ENCODE results near the gene SYNE1. TPM values are rescaled to one million over a fixed set of nuclear protein-coding genes. Genes with fewer than 3 reads are reported as not detected.
"Not testable (repeated sequence)": the region's sequence is repeated elsewhere in the genome, so short reads cannot be mapped to it uniquely, and the experiment has no call there.

The SYNE1 gene
- total and polyA plus RNA-seq, 10 of the 15 experiments (the other 5 are each of a cell fraction or from before 2014, with no cell fraction given): 2.3 to 28.7 (median 14.1) TPM

DNA sequence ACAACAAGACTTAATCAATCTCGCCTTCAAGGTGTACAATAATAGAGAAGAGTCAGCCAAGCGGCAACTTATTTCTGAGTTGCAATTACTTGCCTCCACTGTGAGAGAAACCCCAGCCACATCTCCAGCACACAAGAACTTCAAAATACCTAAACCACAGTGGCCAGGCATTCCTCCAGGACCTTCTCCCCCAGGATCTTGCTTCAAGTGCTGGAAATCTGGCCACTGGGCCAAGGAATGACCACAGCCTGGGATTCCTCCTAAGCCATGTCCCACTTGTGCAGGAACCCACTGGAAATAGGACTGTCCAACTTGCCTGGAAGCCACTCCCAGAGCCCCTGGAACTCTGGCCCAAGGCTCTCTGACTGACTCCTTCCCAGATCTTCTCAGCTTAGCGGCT lies 144.9 kb downstream of the SYNE1 start:
- intact Hi-C loops (cut with micrococcal nuclease; ENCODE audit: unreplicated experiment); in situ Hi-C loops (cut with MboI); POLR2A ChIA-PET; CTCF ChIA-PET; ATAC-seq; H3K36me3 ChIP-seq (ENCODE audit: control insufficient read depth in 2 of 2, insufficient read depth in 2 of 2, low read length in 1 of 2); BruUV-seq (replicated peaks); DNase-seq (ENCODE audit: low read depth, low spot score); H3K27ac ChIP-seq (ENCODE audit: control insufficient read depth, insufficient read depth); RAD21 ChIA-PET (ENCODE audit: unreplicated experiment); H3K9ac ChIP-seq (ENCODE audit: control insufficient read depth, insufficient read depth, low read length); H2AFZ ChIP-seq (ENCODE audit: control insufficient read depth, low read depth, low read length); H3K4me1 ChIP-seq (ENCODE audit: control insufficient read depth, insufficient read depth, low read length); FAIRE-seq; H3K27me3 ChIP-seq (replicated peaks in 1 of 2; ENCODE audit: control insufficient read depth in 2 of 2, insufficient read depth in 2 of 2, low read length in 1 of 2); H3K4me3 ChIP-seq; H3K4me2 ChIP-seq (ENCODE audit: control insufficient read depth, insufficient read depth); H3K79me2 ChIP-seq (ENCODE audit: control insufficient read depth, insufficient read depth, low read length); H3K9me3 ChIP-seq (replicated peaks; ENCODE audit: control insufficient read depth, insufficient read depth, low read length); H4K20me1 ChIP-seq (ENCODE audit: control insufficient read depth, insufficient read depth); SMC1A ChIA-PET (ENCODE audit: uncharacterized antibody, unreplicated experiment): not testable (repeated sequence)
- WGBS (ENCODE audit: insufficient coverage, insufficient replicate concordance, low lambda C conversion rate, missing lambda C conversion rate): 58% methylated on average over 3 of the region's 3 CpGs

DNA sequence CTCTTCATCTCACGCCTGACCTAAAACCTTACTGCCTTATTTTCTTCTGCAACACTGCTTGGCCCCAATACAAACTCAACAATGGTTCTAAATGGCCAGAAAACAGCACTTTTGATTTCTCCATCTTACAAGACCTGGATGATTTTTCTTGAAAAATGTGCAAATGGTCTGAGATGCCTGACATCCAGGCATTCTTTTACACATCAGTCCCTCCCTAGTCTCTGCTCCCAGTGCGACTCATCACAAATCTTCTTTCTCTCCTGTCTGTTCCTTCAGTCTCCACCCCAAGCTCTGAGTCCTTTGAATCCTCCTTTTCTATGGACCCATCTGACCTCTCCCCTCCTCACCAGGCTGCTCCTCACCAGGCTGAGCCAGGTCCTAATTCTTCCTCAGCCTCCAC lies 145.7 kb downstream of the SYNE1 start:
- H2AFZ ChIP-seq (ENCODE audit: control insufficient read depth, low read depth, low read length); H3K36me3 ChIP-seq (ENCODE audit: control insufficient read depth in 2 of 2, insufficient read depth in 2 of 2, low read length in 1 of 2); DNase-seq (ENCODE audit: low read depth, low spot score); intact Hi-C loops (cut with micrococcal nuclease; ENCODE audit: unreplicated experiment); ATAC-seq; POLR2A ChIA-PET; FAIRE-seq; H3K9me3 ChIP-seq (replicated peaks; ENCODE audit: control insufficient read depth, insufficient read depth, low read length); H3K9ac ChIP-seq (ENCODE audit: control insufficient read depth, insufficient read depth, low read length); RAD21 ChIA-PET (ENCODE audit: unreplicated experiment); CTCF ChIA-PET; BruUV-seq (replicated peaks); H3K4me3 ChIP-seq; H3K27ac ChIP-seq (ENCODE audit: control insufficient read depth, insufficient read depth); H3K4me2 ChIP-seq (ENCODE audit: control insufficient read depth, insufficient read depth); H3K79me2 ChIP-seq (ENCODE audit: control insufficient read depth, insufficient read depth, low read length); H4K20me1 ChIP-seq (ENCODE audit: control insufficient read depth, insufficient read depth); H3K4me1 ChIP-seq (ENCODE audit: control insufficient read depth, insufficient read depth, low read length); SMC1A ChIA-PET (ENCODE audit: uncharacterized antibody, unreplicated experiment); in situ Hi-C loops (cut with MboI); H3K27me3 ChIP-seq (replicated peaks in 1 of 2; ENCODE audit: control insufficient read depth in 2 of 2, insufficient read depth in 2 of 2, low read length in 1 of 2): not testable (repeated sequence)
- 38% methylated on average over 2 of the region's 2 CpGs for WGBS (ENCODE audit: insufficient coverage, insufficient replicate concordance, low lambda C conversion rate, missing lambda C conversion rate)

GRCh38 chr6:152490971-152491378 lies 146.2 kb downstream of the SYNE1 start:
- H3K9me3 ChIP-seq (replicated peaks; ENCODE audit: control insufficient read depth, insufficient read depth, low read length); CTCF ChIA-PET; H3K4me1 ChIP-seq (ENCODE audit: control insufficient read depth, insufficient read depth, low read length); DNase-seq (ENCODE audit: low read depth, low spot score); intact Hi-C loops (cut with micrococcal nuclease; ENCODE audit: unreplicated experiment); FAIRE-seq; SMC1A ChIA-PET (ENCODE audit: uncharacterized antibody, unreplicated experiment); BruUV-seq (replicated peaks); H3K79me2 ChIP-seq (ENCODE audit: control insufficient read depth, insufficient read depth, low read length); H3K4me2 ChIP-seq (ENCODE audit: control insufficient read depth, insufficient read depth); H3K36me3 ChIP-seq (ENCODE audit: control insufficient read depth in 2 of 2, insufficient read depth in 2 of 2, low read length in 1 of 2); H3K27me3 ChIP-seq (replicated peaks in 1 of 2; ENCODE audit: control insufficient read depth in 2 of 2, insufficient read depth in 2 of 2, low read length in 1 of 2); H4K20me1 ChIP-seq (ENCODE audit: control insufficient read depth, insufficient read depth); ATAC-seq; H3K9ac ChIP-seq (ENCODE audit: control insufficient read depth, insufficient read depth, low read length); H3K27ac ChIP-seq (ENCODE audit: control insufficient read depth, insufficient read depth); H2AFZ ChIP-seq (ENCODE audit: control insufficient read depth, low read depth, low read length); RAD21 ChIA-PET (ENCODE audit: unreplicated experiment); H3K4me3 ChIP-seq; in situ Hi-C loops (cut with MboI); POLR2A ChIA-PET: not testable (repeated sequence)
- 26% methylated on average over 5 of the region's 5 CpGs for WGBS (ENCODE audit: insufficient coverage, insufficient replicate concordance, low lambda C conversion rate, missing lambda C conversion rate)
